K562 (cell line): ENCODE results near the gene TRIM27. TPM values are rescaled to one million over a fixed set of nuclear protein-coding genes. Genes with fewer than 3 reads are reported as not detected.

ENCODE experiments used
- ARNT ChIP-seq, 2 experiments: fragments of 450-650 bp; IDR thresholded peaks; 2 replicates each; pipeline ENCODE4 v1.6.1; 2016; ENCODE audit warnings: mild to moderate bottlenecking in 1 of 2
- CC2D1A ChIP-seq: fragments of 450-650 bp; IDR thresholded peaks from 2 replicates; pipeline ENCODE4 v1.6.1; 2017; ENCODE audit warnings: mild to moderate bottlenecking
- CHD1 ChIP-seq: fragments of 200-600 bp; sonication (generic); IDR thresholded peaks from one replicate; pipeline ENCODE4 v1.6.1; 2012; ENCODE audit warnings: mild to moderate bottlenecking, moderate library complexity, low read length, inconsistent platforms
- CTCFL ChIP-seq: IDR thresholded peaks from 2 replicates; pipeline ENCODE4 v1.6.1; 2011; ENCODE audit warnings: borderline replicate concordance, low read depth, mild to moderate bottlenecking, moderate library complexity, low read length; ENCODE audit not compliant: insufficient read depth, poor library complexity, severe bottlenecking
- EP400 ChIP-seq: fragments of 450-650 bp; IDR thresholded peaks from 2 replicates; pipeline ENCODE4 v1.6.1; 2017; ENCODE audit warnings: antibody characterized with exemption, mild to moderate bottlenecking, moderate library complexity
- HDAC1 ChIP-seq, 2 experiments: fragments of 450-650 bp; IDR thresholded peaks; 2 replicates each; pipeline ENCODE4 v1.6.1; 2016 to 2017; ENCODE audit warnings: inconsistent platforms in 1 of 2, mild to moderate bottlenecking in 1 of 2, moderate library complexity in 1 of 2
- HNRNPL ChIP-seq: fragments of 200-400 bp; formaldehyde crosslinking; IDR thresholded peaks from 2 replicates; pipeline ENCODE4 v1.6.1; 2017; ENCODE audit warnings: low read depth, mild to moderate bottlenecking, low read length
- KLF13 ChIP-seq: fragments of 450-650 bp; IDR thresholded peaks from 2 replicates; pipeline ENCODE4 v1.6.1; 2016; ENCODE audit warnings: missing genetic modification characterization, low read depth, mild to moderate bottlenecking, missing compliant biosample characterization, moderate library complexity, borderline replicate concordance
- NKRF ChIP-seq: fragments of 450-650 bp; IDR thresholded peaks from 2 replicates; pipeline ENCODE4 v1.6.1; 2016; ENCODE audit warnings: borderline replicate concordance
- PHB2 ChIP-seq: fragments of 450-650 bp; IDR thresholded peaks from 2 replicates; pipeline ENCODE4 v1.6.1; 2017; ENCODE audit warnings: low read depth
- polyA plus RNA-seq, 8 experiments: library from polyadenylated mRNA; depleted of rRNA in 4 of 8; stranded (reverse) in 5 of 8; unstranded in 3 of 8; fragments of >200 nt; fragmentation: Nextera tagmentation in 2 of 8; fragmentation: Illumina TruSeq in 1 of 8; extraction: Ambion mirVana in 2 of 8; extraction: Trizol in 1 of 8; gene quantifications; 2 replicates each; pipeline versions ENCODE4 v1.2.1 to v1.2.3, GENCODE V29; 2011 to 2014; ENCODE audit warnings: inconsistent platforms in 1 of 8, missing spikeins in 1 of 8
- total RNA-seq, 7 experiments: library from RNA; depleted of rRNA in 6 of 7; stranded (reverse); fragments of >200 nt in 6 of 7; fragmentation: Illumina TruSeq in 2 of 7; extraction: Trizol in 2 of 7; gene quantifications; 2 replicates each; pipeline versions ENCODE4 v1.2.1 to v1.2.3, GENCODE V29; 2011 to 2021; ENCODE audit warnings: low replicate concordance in 1 of 7
- TF ChIP-seq, protein P1 (sequence below): fragments of 450-650 bp; formaldehyde crosslinking; IDR thresholded peaks from 2 replicates; pipeline ENCODE4 v1.4.0; 2022; ENCODE audit warnings: missing genetic modification characterization

TRIM27 gene
- total and polyA plus RNA-seq, 9 of the 15 experiments (the other 6 are each of a cell fraction or from before 2014, with no cell fraction given): 37.7 to 235 (median 122) TPM

DNA sequence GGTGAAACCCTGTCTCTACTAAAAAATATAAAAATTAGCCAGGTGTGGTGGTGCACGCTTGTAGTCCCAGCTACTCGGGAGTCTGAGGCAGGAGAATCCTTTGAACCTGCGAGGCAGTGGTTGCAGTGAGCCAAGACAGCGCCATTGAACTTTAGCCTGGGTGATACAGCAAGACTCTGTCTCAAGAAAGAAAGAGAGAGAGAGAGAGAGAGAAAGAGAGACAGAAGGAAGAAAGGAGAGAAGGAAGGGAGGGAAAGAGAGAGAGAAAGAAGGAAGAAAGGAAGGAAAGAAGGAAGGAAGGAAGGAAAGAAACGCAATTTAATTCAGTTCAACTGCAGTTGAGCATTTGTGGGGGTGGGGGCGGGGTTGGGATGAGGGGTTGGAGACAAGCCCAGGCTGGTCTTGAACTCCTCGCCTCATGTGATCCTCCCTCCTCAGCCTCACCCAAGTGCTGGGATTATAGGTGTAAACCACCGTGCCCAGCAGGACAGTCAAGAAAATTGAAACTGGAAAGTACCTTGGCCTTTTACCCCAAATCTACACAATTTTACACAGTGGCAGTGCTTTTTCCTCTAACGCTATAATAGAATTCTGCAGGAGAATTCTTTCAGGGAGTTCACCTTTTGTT, 30.5 kb downstream of the TRIM27 start (continued):
- TF ChIP-seq CHD1 (no peak), CC2D1A (peak; percentile 61; the same call in 1 of the 2 replicates), HDAC1 (IDR thresholded peaks at IDR 0.05) (peak in 1 of 2 experiments; percentile 58; a peak in 1 of 4 replicates), CTCFL (no peak), HNRNPL (no peak), EP400 (0 out of 2 replicates have a peak, but pooled peaks have one; percentile 18), NKRF (peak; percentile 35; the same call in 1 of the 2 replicates), PHB2 (peak; percentile 15; the same call in 1 of the 2 replicates), KLF13 (no peak), ARNT (IDR thresholded peaks at IDR 0.05) (0 out of 4 replicates have a peak, but pooled peaks of 1 of the 2 experiments have one; percentile 23)
- TF ChIP-seq, protein P1, sequence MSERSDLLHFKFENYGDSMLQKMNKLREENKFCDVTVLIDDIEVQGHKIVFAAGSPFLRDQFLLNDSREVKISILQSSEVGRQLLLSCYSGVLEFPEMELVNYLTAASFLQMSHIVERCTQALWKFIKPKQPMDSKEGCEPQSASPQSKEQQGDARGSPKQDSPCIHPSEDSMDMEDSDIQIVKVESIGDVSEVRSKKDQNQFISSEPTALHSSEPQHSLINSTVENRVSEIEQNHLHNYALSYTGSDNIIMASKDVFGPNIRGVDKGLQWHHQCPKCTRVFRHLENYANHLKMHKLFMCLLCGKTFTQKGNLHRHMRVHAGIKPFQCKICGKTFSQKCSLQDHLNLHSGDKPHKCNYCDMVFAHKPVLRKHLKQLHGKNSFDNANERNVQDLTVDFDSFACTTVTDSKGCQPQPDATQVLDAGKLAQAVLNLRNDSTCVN (CRISPR knock-in tag): peak; percentile 34; the same call in 1 of the 2 replicates
